ENCODE data around the gene MRPS31. TPM values are rescaled to one million over a fixed set of nuclear protein-coding genes. Genes with fewer than 3 reads are reported as not detected.

Gene MRPS31
- total and polyA plus RNA-seq, 10 of the 15 experiments (the other 5 are each of a cell fraction or from before 2014, with no cell fraction given), result 20.3 to 60.9 (median 43.1) TPM

- FAIRE-seq (no peak), ATAC-seq (no peak), DNase-seq (ENCODE audit: low read depth, low spot score) (no peak)
- ChIA-PET SMC1A (ENCODE audit: uncharacterized antibody, unreplicated experiment) (interaction anchor here (0.6 to 1.6 kb wide), 4 partner anchors 10 to 212 kb away, joined by 3 to 5 read pairs (median 3); partner anchors contain the start of gene SLC25A15), CTCF (interaction anchor here (0.7 to 4.5 kb wide), 9 partner anchors 12 to 711 kb away, joined by 3 to 28 read pairs (median 4); no protein-coding TSS in a partner anchor), RAD21 (ENCODE audit: unreplicated experiment) (interaction anchor here (0.7 kb wide), 1 partner anchor 141 kb away, joined by 4 read pairs; no protein-coding TSS in a partner anchor), POLR2A (interaction anchor here (0.7 kb wide), 1 partner anchor 347 kb away, joined by 4 read pairs; no protein-coding TSS in a partner anchor)
- no peaks in the 10 kb centered on the region for H3K36me3 ChIP-seq (ENCODE audit: control insufficient read depth in 2 of 2, insufficient read depth in 2 of 2, low read length in 1 of 2)
- in situ Hi-C loops (cut with MboI), result loop anchor here (5.0 kb wide), 1 partner anchor 718 kb away; no protein-coding TSS in a partner anchor
- no peak overlapping the region for H3K27ac ChIP-seq (ENCODE audit: control insufficient read depth, insufficient read depth)
- H3K9me3 ChIP-seq (replicated peaks; ENCODE audit: control insufficient read depth, insufficient read depth, low read length), result no peaks in the 10 kb centered on the region
- H3K27me3 ChIP-seq (replicated peaks in 1 of 2; ENCODE audit: control insufficient read depth in 2 of 2, insufficient read depth in 2 of 2, low read length in 1 of 2), result no peaks in the 10 kb centered on the region
- intact Hi-C loops (cut with micrococcal nuclease; ENCODE audit: unreplicated experiment), result loop anchor here (5.0 to 10.0 kb wide), 7 partner anchors 37 to 1093 kb away; partner anchors contain the start of gene FOXO1
- H3K9ac ChIP-seq (ENCODE audit: control insufficient read depth, insufficient read depth, low read length), result no peak overlapping the region
- peaks cover 11% of the 10 kb centered on the region for H3K4me1 ChIP-seq (ENCODE audit: control insufficient read depth, insufficient read depth, low read length)
- H3K79me2 ChIP-seq (ENCODE audit: control insufficient read depth, insufficient read depth, low read length), result no peaks in the 10 kb centered on the region
- TF ChIP-seq RB1 (IDR thresholded peaks at IDR 0.05; ENCODE audit: borderline replicate concordance) (no peak), DPF2 (IDR thresholded peaks at IDR 0.05) (no peak), SMARCA5 (IDR thresholded peaks at IDR 0.05) (no peak), SKIL (IDR thresholded peaks at IDR 0.05; ENCODE audit: low read depth, poor library complexity, severe bottlenecking) (no peak), ZNF24 (IDR thresholded peaks at IDR 0.05) (no peak)
- TF ChIP-seq, protein P1, sequence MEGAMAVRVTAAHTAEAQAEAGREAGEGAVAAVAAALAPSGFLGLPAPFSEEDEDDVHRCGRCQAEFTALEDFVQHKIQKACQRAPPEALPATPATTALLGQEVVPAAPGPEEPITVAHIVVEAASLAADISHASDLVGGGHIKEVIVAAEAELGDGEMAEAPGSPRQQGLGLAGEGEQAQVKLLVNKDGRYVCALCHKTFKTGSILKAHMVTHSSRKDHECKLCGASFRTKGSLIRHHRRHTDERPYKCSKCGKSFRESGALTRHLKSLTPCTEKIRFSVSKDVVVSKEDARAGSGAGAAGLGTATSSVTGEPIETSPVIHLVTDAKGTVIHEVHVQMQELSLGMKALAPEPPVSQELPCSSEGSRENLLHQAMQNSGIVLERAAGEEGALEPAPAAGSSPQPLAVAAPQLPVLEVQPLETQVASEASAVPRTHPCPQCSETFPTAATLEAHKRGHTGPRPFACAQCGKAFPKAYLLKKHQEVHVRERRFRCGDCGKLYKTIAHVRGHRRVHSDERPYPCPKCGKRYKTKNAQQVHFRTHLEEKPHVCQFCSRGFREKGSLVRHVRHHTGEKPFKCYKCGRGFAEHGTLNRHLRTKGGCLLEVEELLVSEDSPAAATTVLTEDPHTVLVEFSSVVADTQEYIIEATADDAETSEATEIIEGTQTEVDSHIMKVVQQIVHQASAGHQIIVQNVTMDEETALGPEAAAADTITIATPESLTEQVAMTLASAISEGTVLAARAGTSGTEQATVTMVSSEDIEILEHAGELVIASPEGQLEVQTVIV (IDR thresholded peaks at IDR 0.05; ENCODE audit: borderline replicate concordance, partially characterized antibody), result no peak
- no TSS peak for BruUV-seq (replicated peaks)
- no peaks in the 10 kb centered on the region for H4K20me1 ChIP-seq (ENCODE audit: control insufficient read depth, insufficient read depth)
- H2AFZ ChIP-seq (ENCODE audit: control insufficient read depth, low read depth, low read length), result no peak overlapping the region
- no peak overlapping the region for H3K4me3 ChIP-seq
- WGBS (ENCODE audit: insufficient coverage, insufficient replicate concordance, low lambda C conversion rate, missing lambda C conversion rate), result 73% methylated on average over 5 of the region's 5 CpGs
- no peak overlapping the region for H3K4me2 ChIP-seq (ENCODE audit: control insufficient read depth, insufficient read depth)
Measured at GRCh38 chr13:40779796-40780285, 8.9 kb upstream of the MRPS31 start.
